KOPT-K1 (cell line): ENCODE results near the gene CDH5.

Source experiments
- H3K27ac ChIP-seq: fragments of 200-600 bp; sonication (generic); 2 replicates; pipeline ENCODE4 v1.5.1; 2016; ENCODE audit warnings: antibody characterized with exemption, mild to moderate bottlenecking, low read depth, low read length; ENCODE audit not compliant: poor library complexity, severe bottlenecking
- H3K36me3 ChIP-seq: fragments of 200-600 bp; sonication (generic); 2 replicates; pipeline ENCODE4 v1.5.1; 2017; ENCODE audit warnings: antibody characterized with exemption, mild to moderate bottlenecking, low read length, moderate library complexity; ENCODE audit not compliant: insufficient read depth
- H3K9me3 ChIP-seq: fragments of 200-600 bp; sonication (generic); 2 replicates; pipeline ENCODE4 v1.5.1; 2017; ENCODE audit warnings: antibody characterized with exemption, low read length, mild to moderate bottlenecking; ENCODE audit not compliant: insufficient read depth, poor library complexity, severe bottlenecking

Gene CDH5

DNA sequence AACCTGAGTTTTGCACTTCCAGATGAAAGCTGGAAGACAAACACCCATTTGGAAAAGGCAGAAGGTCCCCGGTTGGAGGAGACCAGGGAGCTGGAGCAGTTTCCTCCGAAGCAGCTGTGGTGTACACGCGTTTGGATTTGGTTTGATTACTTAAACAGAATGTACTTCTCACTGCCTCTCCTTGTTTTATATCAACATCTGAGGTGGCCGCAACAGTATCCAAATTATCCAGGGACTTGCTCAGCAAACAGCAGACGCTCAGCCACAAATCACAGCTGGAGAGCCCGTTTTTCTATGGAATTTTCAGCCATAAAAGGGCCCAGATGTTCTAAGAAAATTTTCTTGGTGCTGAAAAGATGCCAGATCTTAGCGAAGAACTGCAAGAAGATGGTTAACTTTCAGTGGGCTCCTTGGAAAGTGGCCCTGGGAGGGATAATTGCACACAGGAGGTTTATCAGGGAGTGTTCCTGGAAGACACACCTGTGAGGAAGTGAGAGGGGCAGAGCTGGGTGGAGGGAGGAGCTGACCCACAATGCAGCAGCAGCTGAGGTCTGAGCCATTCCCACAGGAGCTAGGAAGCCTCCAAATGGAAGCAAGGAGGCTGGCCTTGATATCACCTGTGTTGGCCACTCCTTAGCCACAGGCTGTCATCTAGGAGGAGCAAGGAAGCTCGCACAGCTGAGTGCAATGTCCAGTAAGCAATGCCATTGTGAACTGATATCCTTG, 28.9 kb upstream of the CDH5 start:
- Histone ChIP-seq H3K36me3 (no peaks in the 10 kb centered on the region), H3K27ac (no peak overlapping the region), H3K9me3 (no peaks in the 10 kb centered on the region)

DNA sequence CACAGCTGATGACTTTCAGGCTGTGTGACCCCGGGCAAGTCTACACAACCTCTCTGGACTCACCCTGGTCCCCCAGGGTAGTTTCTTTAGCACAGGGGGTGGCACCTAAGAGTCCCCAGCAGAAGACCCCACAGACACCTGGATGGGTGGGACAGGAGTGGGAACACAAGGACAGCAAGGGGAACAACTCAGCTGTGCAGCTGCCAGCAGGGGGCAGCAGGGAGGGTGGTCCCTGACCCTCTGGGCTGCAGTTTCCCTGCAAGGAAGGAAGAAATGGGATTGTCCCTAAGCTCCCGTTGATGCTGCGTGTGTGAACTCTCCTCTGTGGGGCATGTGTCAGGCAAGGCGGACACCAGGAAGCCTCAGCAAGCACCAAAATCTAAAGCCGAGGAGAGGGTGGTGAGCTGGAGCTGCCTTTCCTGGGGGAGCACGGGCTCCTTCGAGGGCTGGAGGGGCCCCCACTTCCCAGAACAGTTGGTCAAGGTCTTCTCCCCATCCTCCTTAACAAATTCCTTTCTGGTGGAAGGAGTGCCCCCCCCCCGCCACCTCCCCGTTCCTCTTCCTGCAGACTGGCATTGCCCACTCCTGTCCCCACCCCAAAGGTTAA, 24.1 kb upstream of the CDH5 start:
- Histone ChIP-seq H3K27ac (no peak overlapping the region), H3K36me3 (no peaks in the 10 kb centered on the region), H3K9me3 (no peaks in the 10 kb centered on the region)

DNA sequence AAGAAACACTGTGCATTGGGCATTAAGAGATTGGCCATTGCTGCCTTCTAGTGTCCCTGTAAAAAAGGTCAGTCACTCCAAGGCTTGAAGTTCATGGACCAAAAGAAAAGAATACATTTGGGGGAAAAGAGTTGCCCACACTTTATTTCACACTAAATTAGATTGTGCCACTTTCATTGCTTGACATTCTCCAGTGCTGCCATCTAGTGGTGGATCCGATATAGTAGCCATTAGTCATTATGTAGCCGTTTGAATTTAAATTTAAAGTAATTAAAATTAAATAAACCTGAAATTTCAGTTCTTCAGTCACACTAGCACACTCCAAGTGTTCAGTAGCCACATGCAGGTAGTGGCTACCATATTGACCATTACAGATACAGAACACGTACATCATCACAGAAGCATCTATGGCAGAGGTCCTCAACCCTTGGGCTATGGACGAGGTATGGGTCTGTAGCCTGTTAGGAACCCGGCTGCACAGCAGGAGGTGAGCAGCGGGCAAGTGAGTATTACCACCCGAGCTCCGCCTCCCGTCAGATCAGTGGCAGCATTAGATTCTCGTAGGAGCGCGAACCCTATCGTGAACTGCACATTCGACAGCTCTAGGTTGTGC, 21.9 kb upstream of the CDH5 start:
- Histone ChIP-seq H3K36me3 (no peaks in the 10 kb centered on the region), H3K27ac (no peak overlapping the region), H3K9me3 (no peaks in the 10 kb centered on the region)

DNA sequence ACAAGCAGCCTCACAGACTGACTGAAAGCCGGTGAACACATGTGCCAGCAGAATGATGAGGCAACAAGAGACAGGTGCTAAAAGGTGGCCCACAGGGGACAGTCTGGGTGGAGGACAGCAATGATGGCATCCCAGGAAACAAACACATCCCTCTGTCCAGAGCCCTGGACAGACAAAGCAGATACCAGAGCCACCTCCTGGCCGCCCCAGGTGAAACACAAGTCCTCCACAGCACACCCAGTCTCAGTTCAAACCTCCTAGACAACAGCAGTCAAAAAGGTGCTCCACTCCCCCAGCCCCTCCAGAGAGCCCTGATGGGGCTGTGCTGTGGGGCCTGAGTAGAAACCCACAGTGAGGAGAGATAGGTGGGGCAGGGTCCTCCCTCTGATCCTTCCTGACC, 20.3 kb upstream of the CDH5 start:
- Histone ChIP-seq H3K9me3 (no peaks in the 10 kb centered on the region), H3K27ac (no peak overlapping the region), H3K36me3 (no peaks in the 10 kb centered on the region)

DNA sequence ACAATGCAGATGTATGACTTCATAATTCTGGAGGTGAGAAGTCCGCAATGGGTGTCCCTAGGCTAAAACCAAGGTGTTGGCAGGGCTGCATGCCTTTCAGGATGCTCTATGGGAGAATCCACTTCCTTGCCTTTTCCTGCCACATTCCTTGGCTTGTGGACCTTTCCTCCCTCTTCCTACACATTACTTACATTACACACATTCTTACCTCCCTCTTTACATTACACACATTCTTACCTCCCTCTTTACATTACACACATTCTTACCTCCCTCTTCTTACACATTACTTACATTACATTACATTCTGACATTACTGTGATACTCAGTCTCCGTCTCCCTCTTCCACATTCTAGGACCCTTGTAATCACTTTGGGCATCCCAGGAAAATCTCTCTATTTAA, 14.2 kb upstream of the CDH5 start:
- no peaks in the 10 kb centered on the region for H3K9me3 ChIP-seq
- no peak overlapping the region for H3K27ac ChIP-seq
- no peaks in the 10 kb centered on the region for H3K36me3 ChIP-seq

DNA sequence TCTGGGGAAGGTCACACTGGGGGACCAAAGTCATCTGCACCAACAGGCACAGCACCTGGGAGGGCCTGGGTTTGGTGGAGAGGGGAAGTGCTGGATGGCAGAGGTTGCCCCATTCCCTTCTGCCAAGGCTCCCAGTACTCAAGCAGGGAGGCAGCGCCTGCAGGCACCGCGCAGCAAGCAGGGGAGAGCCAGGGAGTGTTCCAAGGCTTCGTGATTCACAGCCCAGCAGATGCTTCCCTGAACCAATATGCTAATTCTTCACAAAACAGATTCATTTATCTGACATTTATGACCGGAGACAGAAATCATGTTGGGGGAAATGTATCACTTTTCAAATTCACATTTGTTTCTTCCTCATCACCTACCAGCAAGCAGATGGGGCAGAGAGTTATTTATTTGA, 13.4 kb upstream of the CDH5 start:
- H3K9me3 ChIP-seq: no peaks in the 10 kb centered on the region
- H3K27ac ChIP-seq: no peak overlapping the region
- H3K36me3 ChIP-seq: no peaks in the 10 kb centered on the region

DNA sequence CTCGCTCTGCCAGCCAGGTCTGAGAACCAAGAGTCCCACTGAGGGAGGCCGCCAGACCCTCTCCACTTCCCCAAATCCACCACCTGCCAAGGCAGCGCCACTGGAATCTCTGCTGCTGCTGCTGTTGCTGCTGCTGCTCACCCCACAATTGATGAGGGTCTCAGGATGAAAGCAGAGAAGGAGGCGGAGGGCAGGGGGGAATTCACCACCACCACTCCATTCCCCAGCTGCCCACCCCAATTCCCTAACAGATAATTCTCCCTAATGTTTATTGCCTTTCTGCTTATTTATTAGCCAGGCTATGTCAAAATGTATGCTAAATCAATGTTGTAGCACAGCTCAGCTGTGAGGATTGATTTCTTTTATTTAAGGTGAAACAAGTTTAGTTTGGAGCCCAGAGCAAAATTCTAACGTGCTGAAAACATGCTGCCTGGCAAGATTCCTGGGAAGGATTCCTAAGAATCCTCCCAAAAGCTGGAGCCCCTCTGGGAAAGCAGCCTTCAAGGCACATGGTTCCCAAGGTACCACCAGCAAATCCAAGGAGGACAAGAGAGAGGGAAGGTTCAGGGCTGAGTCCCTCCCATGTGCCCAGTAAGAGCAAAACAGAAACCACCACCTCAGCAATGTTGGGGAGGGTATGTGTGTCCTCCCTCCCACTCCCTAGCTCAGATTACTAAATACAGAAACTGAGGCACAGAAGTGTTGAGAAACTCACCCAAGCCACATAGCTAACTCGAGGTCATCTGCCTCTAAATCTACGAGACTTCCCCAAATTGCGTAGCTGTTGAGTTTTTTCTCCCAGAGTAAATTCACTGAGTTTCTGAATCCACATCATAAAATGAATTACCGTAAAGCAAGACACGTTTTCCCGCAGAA, 12.2 kb upstream of the CDH5 start:
- H3K9me3 ChIP-seq: no peaks in the 10 kb centered on the region
- no peak overlapping the region for H3K27ac ChIP-seq
- no peaks in the 10 kb centered on the region for H3K36me3 ChIP-seq

DNA sequence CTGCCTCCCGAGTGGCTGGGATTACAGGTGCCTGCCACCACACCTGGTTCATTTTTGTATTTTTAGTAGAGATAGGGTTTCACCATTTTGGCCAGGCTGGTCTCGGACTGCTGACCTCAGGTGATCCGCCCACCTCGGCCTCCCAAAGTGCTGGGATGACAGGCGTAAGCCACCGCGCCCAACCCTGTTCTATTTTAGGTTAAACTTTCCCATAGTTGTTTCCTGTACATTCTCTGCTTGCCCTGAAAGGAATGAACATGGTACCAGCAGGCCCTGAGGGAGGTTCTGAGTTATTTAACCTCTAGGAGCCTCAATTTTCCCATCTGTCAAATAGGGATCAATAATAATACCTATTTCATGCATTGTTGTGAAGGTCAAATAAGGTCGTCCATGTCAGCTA, 11.0 kb upstream of the CDH5 start:
- no peaks in the 10 kb centered on the region for H3K9me3 ChIP-seq

DNA sequence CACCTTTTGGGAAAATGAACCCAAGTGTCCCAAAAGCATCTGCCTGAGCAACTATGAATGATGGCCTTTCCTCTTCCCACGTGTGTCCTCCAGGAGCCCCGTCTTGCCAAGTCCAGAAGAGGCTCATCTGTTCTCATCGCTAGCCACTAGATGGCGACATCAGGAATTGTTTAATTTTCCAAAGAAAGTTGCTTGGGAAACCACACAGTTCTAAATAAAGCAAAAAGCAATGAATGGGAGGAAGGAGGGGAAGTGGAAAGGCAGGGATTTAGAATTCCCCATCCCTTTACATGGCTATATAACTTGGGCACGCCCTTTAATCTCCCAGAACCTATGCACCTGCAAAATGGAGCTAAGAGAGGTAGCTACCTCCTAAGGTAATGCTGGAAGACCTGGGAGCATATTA, 9.0 kb upstream of the CDH5 start:
- Histone ChIP-seq H3K9me3 (no peaks in the 10 kb centered on the region), H3K27ac (no peak overlapping the region), H3K36me3 (no peaks in the 10 kb centered on the region)

More for the DNA sequence above, 11.0 kb upstream of the CDH5 start:
- H3K36me3 ChIP-seq: no peaks in the 10 kb centered on the region
- no peak overlapping the region for H3K27ac ChIP-seq

DNA sequence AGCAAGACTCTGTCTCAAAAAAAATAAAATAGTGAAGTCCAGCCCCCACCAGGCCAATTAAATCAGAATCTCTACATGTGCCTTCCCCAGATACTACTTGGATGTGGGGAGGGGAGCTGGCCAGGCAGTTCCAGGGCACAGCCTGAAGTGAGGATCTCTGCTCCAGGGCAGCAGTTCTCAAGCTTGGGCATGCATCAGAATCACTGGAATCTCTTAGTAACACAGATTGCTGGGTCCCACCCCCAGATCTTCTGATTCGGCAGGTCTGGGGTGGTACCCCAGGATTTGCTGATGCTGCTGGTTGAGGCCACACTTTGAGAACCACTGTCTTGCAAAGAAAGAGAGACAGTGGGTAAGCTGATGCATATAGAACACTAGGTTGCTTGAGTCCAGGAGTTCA, 8.3 kb upstream of the CDH5 start:
- no peaks in the 10 kb centered on the region for H3K9me3 ChIP-seq
- no peaks in the 10 kb centered on the region for H3K36me3 ChIP-seq
- H3K27ac ChIP-seq: no peak overlapping the region

DNA sequence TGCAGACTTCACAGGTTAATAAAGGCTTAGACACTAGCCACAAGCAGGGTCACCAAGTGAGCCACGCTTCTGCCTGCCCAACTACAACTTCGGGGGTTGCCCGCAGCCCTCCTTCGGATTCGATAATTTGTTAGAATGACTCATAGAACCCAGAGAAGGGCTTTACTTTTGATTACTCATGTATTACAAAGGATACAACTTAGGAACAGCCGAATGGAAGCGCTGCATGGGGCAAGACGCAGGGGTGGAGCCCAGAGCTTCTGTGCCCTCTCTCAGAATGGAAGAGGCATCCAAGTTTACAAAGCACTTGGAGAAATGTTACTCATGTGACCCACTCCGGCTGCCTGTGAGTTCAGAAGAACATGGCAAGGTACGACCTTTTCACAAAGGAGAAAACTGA, 7.5 kb upstream of the CDH5 start:
- H3K36me3 ChIP-seq: no peaks in the 10 kb centered on the region
- no peak overlapping the region for H3K27ac ChIP-seq
- no peaks in the 10 kb centered on the region for H3K9me3 ChIP-seq

DNA sequence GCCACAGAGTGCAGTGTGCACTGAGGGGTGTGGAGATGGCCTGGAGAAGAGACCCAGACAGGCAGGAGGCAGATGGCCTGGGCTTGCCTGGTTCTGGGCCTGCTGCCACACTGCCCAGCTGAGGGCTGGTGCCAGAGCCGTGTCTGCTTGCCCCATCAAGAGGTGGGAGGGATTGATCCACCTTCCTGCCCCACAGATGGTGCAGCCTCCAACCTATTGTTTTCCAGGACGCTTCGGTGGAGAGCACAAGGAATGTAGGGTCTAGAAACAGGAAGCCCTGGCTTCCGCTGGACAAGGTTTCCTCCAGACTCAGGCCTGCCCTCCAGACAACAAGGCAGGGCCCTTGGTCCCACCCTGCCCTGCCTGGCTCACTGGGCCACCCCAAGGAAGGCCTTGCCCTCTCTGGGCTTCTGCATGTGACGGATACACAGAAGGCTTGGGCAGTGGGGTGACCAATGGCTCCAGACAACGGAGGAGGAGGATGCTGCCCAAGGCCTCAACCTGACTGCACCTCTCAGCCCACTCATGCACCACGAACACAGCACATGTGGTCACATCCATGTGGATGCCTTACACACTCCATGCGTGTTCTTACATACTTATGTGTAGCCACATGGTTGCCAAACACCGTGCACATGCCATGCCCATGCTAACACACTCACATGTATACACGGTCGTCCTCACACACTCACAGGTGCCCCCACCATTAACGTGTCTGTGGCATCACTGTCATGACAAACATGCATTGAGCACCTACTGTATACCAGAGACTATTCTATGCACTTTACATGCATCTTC, 6.5 kb upstream of the CDH5 start:
- Histone ChIP-seq H3K27ac (no peak overlapping the region), H3K9me3 (no peaks in the 10 kb centered on the region), H3K36me3 (no peaks in the 10 kb centered on the region)

DNA sequence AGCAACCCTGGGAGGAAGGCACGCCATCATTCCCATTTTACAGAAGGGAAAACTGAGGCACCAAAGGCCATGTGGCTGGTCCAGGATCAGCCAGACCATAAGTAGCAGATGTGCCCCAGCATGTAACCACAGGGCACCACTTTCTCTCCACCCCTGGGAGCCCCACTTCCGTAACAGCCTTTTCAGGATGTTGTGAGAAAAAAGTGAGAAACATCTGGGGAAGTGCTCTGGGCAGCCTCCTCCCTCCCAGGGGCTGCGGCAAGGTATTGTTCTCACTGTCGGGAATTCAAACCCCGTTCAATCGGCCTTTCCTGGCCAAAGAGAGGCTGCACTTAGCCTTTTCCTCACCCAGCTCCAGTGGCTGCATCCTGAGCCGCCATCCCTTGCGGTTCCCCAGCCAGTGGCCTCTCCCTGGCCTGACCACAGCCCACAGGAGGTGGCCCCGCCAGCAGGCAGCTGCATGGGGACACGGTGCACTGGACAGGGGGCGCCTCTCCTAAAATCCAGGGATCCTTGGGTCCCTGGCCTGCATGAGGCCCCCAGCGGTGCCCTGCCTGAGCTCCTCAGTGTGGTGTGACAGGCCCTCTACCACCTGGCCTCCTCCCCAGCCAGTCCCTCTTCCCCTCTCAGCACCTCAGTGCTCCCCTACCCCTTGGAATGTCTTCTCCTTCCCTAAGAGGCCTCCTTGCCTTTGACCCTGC, 5.7 kb upstream of the CDH5 start:
- no peaks in the 10 kb centered on the region for H3K9me3 ChIP-seq
- no peaks in the 10 kb centered on the region for H3K36me3 ChIP-seq
- H3K27ac ChIP-seq: no peak overlapping the region

DNA sequence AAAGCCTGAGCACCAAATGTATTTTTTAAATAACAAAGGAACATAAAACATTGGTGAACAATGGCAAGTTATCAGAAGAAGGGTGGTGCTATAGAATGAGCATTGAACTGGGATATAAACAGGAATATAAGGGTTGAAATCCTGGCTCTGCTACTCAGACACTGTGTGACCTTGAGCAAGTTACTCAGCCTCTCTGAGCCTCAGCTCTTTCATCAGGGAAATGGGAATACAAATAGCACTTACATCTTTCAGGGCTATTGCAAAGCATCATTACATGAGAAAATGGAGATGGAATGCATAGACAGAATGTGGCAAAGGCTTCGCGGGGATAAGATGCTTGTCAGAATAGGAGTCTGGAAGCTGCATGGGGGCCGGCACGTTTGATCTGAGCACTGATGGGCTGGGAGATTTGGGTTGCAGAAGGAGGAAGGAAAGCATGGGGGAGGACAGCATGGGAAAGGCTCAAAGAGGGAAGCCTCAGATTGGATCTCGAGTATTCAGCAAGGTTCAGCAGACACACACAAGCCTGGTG, 4.8 kb upstream of the CDH5 start:
- Histone ChIP-seq H3K9me3 (no peaks in the 10 kb centered on the region), H3K36me3 (no peaks in the 10 kb centered on the region), H3K27ac (no peak overlapping the region)
